RWPE2 (cell line): ENCODE data around the gene PDE6H.
A peak's percentile ranks its signal among the peaks of the same experiment; 100 is the strongest.

Source experiments
- ATAC-seq: fragments of 200-7000 bp; cut with Tn5 transposase; 3 replicates; pipeline ENCODE4 v1.9.1; 2021; ENCODE audit warnings: low read depth
- DNase-seq: peaks from one replicate; pipeline ENCODE4 v3.0.0-alpha.2; 2020; ENCODE audit warnings: low spot score
- H3K27ac ChIP-seq: fragments of 450-650 bp; 2 replicates; pipeline ENCODE4 v1.5.1; 2017; ENCODE audit warnings: mild to moderate bottlenecking; ENCODE audit not compliant: poor library complexity, severe bottlenecking
- H3K27me3 ChIP-seq: fragments of 250-450 bp; sonication (Bioruptor Pico); 2 replicates; pipeline ENCODE4 v1.5.1; 2021; ENCODE audit warnings: mild to moderate bottlenecking, moderate library complexity; ENCODE audit not compliant: insufficient read depth, poor library complexity, severe bottlenecking
- H3K36me3 ChIP-seq: fragments of 250-450 bp; sonication (Bioruptor Pico); 2 replicates; pipeline ENCODE4 v1.5.1; 2020; ENCODE audit warnings: low read depth, mild to moderate bottlenecking, moderate library complexity
- H3K4me1 ChIP-seq: fragments of 250-450 bp; sonication (Bioruptor Pico); 2 replicates; pipeline ENCODE4 v1.5.1; 2021; ENCODE audit warnings: mild to moderate bottlenecking, moderate library complexity; ENCODE audit not compliant: insufficient read depth, poor library complexity, severe bottlenecking
- H3K4me3 ChIP-seq: fragments of 250-450 bp; sonication (Bioruptor Pico); 2 replicates; pipeline ENCODE4 v1.5.1; 2021; ENCODE audit warnings: mild to moderate bottlenecking, moderate library complexity; ENCODE audit not compliant: severe bottlenecking
- H3K9me3 ChIP-seq: fragments of 250-450 bp; sonication (Bioruptor Pico); 2 replicates; pipeline ENCODE4 v1.5.1; 2021; ENCODE audit warnings: mild to moderate bottlenecking, moderate library complexity; ENCODE audit not compliant: severe bottlenecking
- CTCF ChIP-seq: fragments of 450-650 bp; IDR thresholded peaks from one replicate; pipeline ENCODE4 v1.5.1; 2017; ENCODE audit warnings: mild to moderate bottlenecking, moderate library complexity; ENCODE audit not compliant: poor library complexity, severe bottlenecking

PDE6H gene

DNA sequence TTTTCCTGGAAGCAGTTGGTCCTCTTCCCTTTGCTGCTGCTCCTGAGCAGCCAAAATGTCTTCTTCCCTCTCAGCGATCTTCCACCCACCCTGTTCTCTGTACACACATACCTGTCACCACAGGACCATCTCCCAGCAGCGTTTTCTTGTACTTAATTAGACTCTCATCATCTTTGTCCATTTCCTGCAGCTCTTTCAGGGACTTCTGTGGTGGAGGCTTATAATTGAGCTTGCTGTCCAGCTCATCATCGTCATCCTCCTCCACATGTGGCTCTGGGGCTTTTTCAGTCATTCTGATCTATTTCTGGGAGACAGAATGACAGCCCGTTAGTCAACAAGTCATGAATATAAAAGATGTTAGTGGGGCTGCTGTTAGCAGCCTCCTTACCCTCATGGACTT lies 22.4 kb upstream of the PDE6H start:
- TF ChIP-seq CTCF, result no peak
- H3K9me3 ChIP-seq, result no peaks in the 10 kb centered on the region
- no peaks in the 10 kb centered on the region for H3K27me3 ChIP-seq
- DNase-seq (no peak), ATAC-seq (no peak)
- peak overlapping the region; percentile 64 for H3K27ac ChIP-seq
- no peak overlapping the region for H3K4me3 ChIP-seq
- H3K4me1 ChIP-seq, result peaks cover 21% of the 10 kb centered on the region
- H3K36me3 ChIP-seq, result peaks cover 16% of the 10 kb centered on the region

- TF ChIP-seq CTCF, result no peak
- DNase-seq (no peak), ATAC-seq (peak; percentile 84)
- H3K4me1 ChIP-seq, result peaks cover 21% of the 10 kb centered on the region
- H3K27ac ChIP-seq, result peak overlapping the region; percentile 64
- H3K27me3 ChIP-seq, result no peaks in the 10 kb centered on the region
- H3K4me3 ChIP-seq, result no peak overlapping the region
- H3K36me3 ChIP-seq, result peaks cover 16% of the 10 kb centered on the region
- H3K9me3 ChIP-seq, result no peaks in the 10 kb centered on the region
Measured at GRCh38 chr12:14950982-14951746, 21.7 kb upstream of the PDE6H start.

DNA sequence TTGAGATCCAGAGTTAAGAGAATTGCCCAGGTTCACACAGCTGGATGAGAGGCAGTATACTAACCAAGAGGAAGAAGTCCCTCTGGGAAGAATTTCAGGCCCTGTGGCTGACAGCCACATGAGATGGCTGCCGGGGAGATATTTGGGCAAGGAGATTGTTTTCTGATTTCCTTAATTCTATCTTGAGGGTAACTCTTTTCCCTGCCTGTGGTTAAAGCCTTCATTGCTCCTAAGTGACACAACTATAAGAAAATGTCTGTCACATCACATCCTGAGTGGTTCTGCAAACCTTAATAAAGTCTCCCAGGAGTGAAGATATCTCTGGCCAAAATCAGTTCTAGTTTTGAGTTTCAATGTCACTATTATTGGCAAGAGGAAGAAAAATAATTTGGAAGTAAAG lies 21.0 kb upstream of the PDE6H start:
- DNase-seq (no peak), ATAC-seq (no peak)
- peaks cover 21% of the 10 kb centered on the region for H3K4me1 ChIP-seq
- H3K4me3 ChIP-seq, result no peak overlapping the region
- H3K27me3 ChIP-seq, result no peaks in the 10 kb centered on the region
- peak overlapping the region; percentile 64 for H3K27ac ChIP-seq
- no peak for TF ChIP-seq CTCF
- H3K36me3 ChIP-seq, result peaks cover 16% of the 10 kb centered on the region; the same call in 1 of the 2 replicates
- H3K9me3 ChIP-seq, result no peaks in the 10 kb centered on the region

- DNase-seq (no peak), ATAC-seq (peak; percentile 89)
- no peak for TF ChIP-seq CTCF
- Histone ChIP-seq H3K4me3 (no peak overlapping the region), H3K27ac (peak overlapping the region; percentile 64), H3K4me1 (peaks cover 21% of the 10 kb centered on the region), H3K9me3 (no peaks in the 10 kb centered on the region), H3K27me3 (no peaks in the 10 kb centered on the region), H3K36me3 (peaks cover 14% of the 10 kb centered on the region; the same call in 1 of the 2 replicates)
Measured at GRCh38 chr12:14952299-14952921, 20.4 kb upstream of the PDE6H start.

DNA sequence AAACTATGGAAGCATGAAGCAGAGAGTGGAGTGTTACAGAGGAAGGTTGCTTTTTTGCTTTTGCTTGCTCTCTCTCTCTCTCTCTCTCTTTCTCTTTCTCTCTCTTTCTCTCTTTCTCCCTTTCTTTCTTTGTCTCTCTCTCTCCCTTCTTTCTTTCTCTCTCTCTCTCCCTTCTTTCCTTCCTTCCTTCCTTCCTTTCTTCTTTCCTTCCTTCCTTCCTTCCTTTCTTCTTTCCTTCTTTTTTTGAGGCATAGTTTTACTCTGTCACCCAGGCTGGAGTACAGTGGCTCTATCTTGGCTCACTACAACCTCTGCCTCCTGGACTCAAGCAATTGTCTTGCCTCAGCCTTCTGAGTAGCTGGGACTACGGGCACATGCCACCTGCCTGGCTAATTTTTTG lies 19.1 kb upstream of the PDE6H start:
- no peak for TF ChIP-seq CTCF
- no peaks in the 10 kb centered on the region for H3K9me3 ChIP-seq
- H3K27me3 ChIP-seq, result no peaks in the 10 kb centered on the region
- ATAC-seq (no peak), DNase-seq (no peak)
- peaks cover 21% of the 10 kb centered on the region for H3K4me1 ChIP-seq
- H3K27ac ChIP-seq, result no peak overlapping the region
- H3K36me3 ChIP-seq, result peaks cover 12% of the 10 kb centered on the region; the same call in 1 of the 2 replicates
- H3K4me3 ChIP-seq, result no peak overlapping the region
